HUES48 (cell line): Measurements from ENCODE around the gene WDPCP.
"Not testable (repeated sequence)": the region's sequence is repeated elsewhere in the genome, so short reads cannot be mapped to it uniquely, and the experiment has no call there.

ENCODE experiments used
- H3K27ac ChIP-seq: one replicate; pipeline ENCODE4 v1.7.0; 2013; ENCODE audit warnings: low read depth, low read length, inconsistent platforms
- H3K27me3 ChIP-seq: 2 replicates; pipeline ENCODE4 v1.6.1; 2013; ENCODE audit warnings: mild to moderate bottlenecking, low read length; ENCODE audit not compliant: control insufficient read depth, insufficient read depth
- H3K36me3 ChIP-seq: 2 replicates; pipeline ENCODE4 v1.6.1; 2013; ENCODE audit warnings: low read length; ENCODE audit not compliant: control insufficient read depth, insufficient read depth
- H3K4me1 ChIP-seq: 2 replicates; pipeline ENCODE4 v1.6.1; 2013; ENCODE audit warnings: mild to moderate bottlenecking, low read length; ENCODE audit not compliant: control insufficient read depth, insufficient read depth
- H3K4me3 ChIP-seq: 2 replicates; pipeline ENCODE4 v1.5.1; 2013; ENCODE audit warnings: mild to moderate bottlenecking, low read depth, low read length
- H3K9ac ChIP-seq: 2 replicates; pipeline ENCODE4 v1.6.1; 2013; ENCODE audit warnings: mild to moderate bottlenecking, low read depth, low read length, moderate library complexity
- H3K9me3 ChIP-seq: 2 replicates; pipeline ENCODE4 v1.6.1; 2013; ENCODE audit warnings: low read length; ENCODE audit not compliant: control insufficient read depth, insufficient read depth

WDPCP gene

DNA sequence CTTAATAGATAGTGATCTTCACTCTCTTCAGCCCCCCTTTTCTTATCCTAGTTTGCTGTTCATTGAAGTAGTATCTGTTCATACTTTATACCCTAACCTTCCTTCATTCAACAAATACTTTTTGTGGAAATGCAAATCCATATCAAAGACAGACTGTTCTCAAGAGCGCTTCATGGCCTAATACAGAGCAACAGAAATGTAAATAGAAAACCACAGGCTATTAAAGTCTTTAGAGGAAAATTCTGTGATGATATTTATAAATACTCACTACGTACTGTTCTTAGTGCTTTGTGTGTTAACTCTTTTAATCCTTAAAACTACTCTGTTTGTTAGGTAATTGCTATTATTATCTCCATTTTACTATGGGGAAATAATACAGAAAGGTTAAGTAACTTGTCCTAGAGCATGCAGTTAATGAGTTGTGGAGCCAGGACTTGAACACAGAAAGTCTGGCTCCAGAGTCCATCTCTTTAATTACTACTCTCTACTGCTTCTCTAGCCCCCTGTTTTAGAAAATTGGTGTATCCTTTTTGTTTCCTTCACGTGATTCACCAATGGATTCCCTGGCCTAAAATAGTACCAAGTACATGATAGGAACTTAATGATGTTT is 3.4 kb upstream of the WDPCP start:
- Histone ChIP-seq H3K27ac (no peak overlapping the region), H3K4me3 (no peak overlapping the region), H3K27me3 (no peaks in the 10 kb centered on the region), H3K9me3 (no peaks in the 10 kb centered on the region), H3K4me1 (peaks cover 24% of the 10 kb centered on the region), H3K9ac (no peak overlapping the region), H3K36me3 (peaks cover 63% of the 10 kb centered on the region)

DNA sequence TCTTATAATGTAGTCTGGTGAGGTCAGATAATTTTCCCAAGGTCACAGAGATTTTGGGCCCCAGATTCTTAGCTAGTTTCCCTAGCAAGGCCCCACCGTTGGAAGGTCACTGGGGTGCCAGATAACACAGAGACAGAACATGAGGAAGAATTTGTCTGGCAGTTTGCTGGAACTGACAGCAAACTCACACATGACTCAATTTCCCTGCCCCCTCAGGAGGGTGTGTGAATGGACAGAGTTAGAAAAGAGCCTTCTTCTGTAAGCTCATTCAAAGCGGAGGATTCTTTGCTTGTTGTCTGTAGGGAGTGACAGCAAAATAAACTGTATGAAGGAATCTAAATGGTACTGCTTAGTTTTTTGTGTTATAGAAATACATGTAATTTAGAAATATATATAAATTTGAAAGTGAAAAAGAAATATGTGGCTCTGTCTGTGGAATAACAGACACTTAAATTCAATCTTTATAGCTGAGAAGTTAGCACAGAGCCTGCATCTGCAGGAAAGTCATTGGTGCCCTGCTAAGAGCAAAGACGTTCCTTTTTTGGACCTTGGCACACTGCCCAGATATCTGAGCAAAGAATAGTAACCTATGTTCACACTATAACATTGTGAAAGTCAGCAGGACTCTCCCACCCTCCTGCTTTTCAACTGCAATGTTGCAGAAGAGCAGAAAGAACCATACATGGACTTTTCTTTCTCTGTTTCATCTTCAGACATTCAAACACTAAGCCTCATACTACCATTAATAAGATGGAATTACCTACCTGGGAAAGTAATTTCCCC is 2.5 kb upstream of the WDPCP start:
- Histone ChIP-seq H3K9ac (no peak overlapping the region; the same call in 1 of the 2 replicates), H3K27ac (no peak overlapping the region), H3K4me3 (peak overlapping the region; percentile 91), H3K36me3 (peaks cover 55% of the 10 kb centered on the region), H3K4me1 (peaks cover 29% of the 10 kb centered on the region), H3K27me3 (no peaks in the 10 kb centered on the region), H3K9me3 (no peaks in the 10 kb centered on the region)

DNA sequence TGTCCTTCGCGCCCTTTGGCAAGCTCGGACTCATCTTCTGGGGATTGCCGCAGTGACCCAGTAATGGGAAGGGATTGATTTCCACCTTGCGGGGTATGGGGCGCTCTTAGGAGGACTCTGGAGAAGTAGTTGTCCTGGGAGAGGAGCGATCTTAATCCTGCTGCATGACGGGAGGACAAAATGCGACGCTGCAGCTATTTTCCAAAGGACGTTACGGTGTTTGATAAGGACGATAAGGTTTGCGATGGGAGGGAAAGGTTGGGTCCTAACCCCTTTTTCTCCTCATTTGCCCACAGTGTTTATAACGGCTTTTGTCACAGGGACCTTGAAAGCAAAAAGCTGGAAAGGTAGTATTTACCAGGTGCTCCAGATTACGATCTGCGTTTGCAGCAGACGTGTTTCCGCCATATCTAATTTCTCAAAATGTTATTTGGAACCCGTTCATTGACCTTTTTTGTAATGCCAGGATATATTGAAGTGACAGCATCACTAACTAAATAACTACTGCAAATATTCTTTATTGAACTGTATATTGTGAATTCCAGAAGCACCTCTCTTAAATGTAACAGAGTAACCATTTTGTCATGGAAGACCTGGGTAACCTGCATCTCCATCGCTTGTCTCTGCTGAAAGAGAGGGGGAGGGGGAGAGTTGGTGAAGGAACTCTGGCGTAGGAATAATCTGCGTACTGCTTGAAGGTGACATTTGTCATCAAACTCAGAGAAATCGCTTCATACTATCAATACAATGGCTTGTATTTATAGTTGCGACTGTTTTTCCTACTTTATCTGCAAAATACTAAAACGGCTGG is 1.1 kb upstream of the WDPCP start:
- H3K36me3 ChIP-seq, result peaks cover 40% of the 10 kb centered on the region

DNA sequence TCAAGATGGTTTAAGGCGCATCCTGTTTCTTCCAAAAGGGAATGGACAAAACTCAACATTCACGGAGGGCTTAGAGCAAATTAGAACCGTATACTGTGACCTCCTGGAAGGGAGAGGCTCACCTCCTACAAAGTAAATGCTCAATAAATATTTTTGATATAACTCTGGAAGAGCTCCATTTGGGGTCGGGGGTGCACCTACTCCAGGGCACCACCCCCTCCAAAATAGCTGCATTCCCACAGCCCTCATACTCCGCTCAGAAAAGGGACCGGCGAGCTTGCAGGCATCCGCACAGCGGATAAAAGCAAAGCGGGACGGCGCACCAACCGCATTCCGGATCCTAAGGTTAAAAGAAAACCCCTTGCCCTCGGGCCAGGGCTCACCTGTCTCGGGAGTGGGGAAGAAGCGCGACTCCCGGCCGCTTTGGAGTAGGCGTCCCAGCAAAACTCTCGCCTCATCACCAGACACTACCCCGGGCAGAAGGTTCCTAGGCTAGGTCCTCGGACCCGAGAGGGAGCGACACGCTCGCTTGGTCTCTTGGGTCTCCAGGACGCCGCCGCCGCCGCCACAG is 378 bp downstream of the WDPCP start:
- Histone ChIP-seq H3K4me1 (peaks cover 29% of the 10 kb centered on the region), H3K9me3 (no peaks in the 10 kb centered on the region), H3K4me3 (peak overlapping the region; percentile 91), H3K9ac (peak overlapping the region; percentile 72), H3K36me3 (peaks cover 27% of the 10 kb centered on the region), H3K27ac (peak overlapping the region; percentile 90), H3K27me3 (no peaks in the 10 kb centered on the region)

More for the DNA sequence above, 1.1 kb upstream of the WDPCP start:
- H3K4me1 ChIP-seq, result peaks cover 29% of the 10 kb centered on the region
- H3K27me3 ChIP-seq, result no peaks in the 10 kb centered on the region
- H3K27ac ChIP-seq, result peak overlapping the region; percentile 94
- peak overlapping the region; percentile 91 for H3K4me3 ChIP-seq
- H3K9me3 ChIP-seq, result no peaks in the 10 kb centered on the region
- peak overlapping the region; percentile 83 for H3K9ac ChIP-seq

DNA sequence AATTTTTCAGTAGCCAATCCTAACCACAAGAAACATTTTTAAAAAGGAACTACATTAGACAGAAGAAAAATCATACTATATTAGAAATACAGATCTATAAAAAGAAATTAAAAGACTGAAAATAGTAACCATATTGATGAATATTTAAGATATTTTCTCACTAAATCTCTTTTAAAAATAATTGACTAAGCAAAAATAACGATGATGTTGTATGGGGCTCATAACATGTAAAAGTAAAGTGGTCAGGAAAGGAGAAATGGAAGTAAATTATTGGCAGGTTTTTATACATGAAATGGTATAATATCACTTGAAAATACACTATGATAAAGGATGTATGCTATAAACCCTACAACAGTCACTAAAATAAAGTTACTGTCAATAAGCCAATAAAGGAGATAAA is 5.4 kb downstream of the WDPCP start:
- Histone ChIP-seq H3K36me3 (no peaks in the 10 kb centered on the region), H3K9ac (no peak overlapping the region), H3K4me3 (no peak overlapping the region), H3K4me1 (peaks cover 18% of the 10 kb centered on the region), H3K27me3 (no peaks in the 10 kb centered on the region), H3K9me3 (no peaks in the 10 kb centered on the region), H3K27ac (no peak overlapping the region)

DNA sequence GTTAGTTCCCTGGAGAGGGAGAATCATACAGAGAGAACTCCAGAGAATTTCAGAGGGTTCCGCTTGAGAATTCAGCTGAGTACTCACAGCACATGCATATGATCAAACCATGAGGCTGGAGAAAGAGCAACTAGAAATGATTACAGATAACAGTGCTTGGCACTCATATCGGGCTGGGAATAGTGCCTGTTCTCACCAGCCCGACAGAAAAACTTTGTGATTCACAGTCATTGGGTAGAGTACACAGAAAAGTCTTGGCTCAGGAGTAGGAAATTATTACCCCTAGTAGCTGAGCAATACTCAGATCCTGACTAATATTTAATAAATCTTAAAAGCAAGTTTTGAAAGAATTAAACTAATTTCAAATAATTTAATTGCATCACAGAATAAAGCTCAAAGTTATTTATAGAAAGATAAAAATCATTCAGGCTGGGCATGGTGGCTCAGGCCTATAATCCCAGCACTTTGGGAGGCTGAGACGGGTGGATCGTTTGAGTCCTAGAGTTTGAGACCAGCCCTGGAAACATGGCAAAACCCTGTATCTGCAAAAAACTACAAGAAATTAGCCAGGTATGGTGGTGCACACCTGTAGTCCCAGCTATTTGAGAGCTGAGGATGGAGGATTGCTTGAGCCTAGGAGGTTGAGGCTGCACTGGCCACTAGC is 6.8 kb downstream of the WDPCP start:
- H3K27me3 ChIP-seq, result no peaks in the 10 kb centered on the region
- no peaks in the 10 kb centered on the region for H3K9me3 ChIP-seq
- H3K4me1 ChIP-seq, result peaks cover 15% of the 10 kb centered on the region
- H3K27ac ChIP-seq, result no peak overlapping the region
- no peak overlapping the region for H3K9ac ChIP-seq
- H3K4me3 ChIP-seq, result no peak overlapping the region
- no peaks in the 10 kb centered on the region for H3K36me3 ChIP-seq

DNA sequence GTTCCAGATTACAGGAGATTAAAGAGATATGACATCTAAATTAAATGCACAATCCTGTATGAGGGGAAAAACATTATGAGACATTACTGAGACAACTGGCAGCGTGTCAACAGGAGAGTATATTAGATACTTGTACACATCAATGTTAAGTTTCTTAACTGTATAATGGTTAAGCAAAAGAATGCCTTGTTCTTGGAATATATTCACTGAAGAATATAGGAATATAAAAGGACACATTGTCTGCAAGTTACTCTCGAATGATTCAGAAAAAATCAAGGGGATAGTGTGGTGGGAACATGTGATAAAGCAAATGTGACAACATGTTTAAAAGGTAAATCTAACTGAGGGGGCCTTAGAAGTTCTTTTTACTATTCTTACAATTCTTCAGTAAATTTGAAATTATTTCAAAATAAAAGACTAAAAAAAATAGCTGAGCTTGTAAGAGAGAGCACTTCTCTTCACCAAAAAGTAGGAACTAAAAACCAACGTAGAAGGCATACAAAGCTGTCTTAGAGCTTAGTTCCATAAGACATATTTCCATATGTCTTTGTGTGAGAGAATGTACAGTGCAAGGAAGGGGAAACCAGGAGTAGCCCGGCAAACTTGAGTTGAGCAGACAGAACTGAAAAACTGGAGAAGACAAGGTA is 7.5 kb downstream of the WDPCP start:
- H3K4me1 ChIP-seq, result peaks cover 13% of the 10 kb centered on the region
- H3K27me3 ChIP-seq, result no peaks in the 10 kb centered on the region
- no peak overlapping the region for H3K9ac ChIP-seq
- H3K36me3 ChIP-seq, result no peaks in the 10 kb centered on the region
- no peak overlapping the region for H3K27ac ChIP-seq
- H3K4me3 ChIP-seq, result no peak overlapping the region
- H3K9me3 ChIP-seq, result no peaks in the 10 kb centered on the region

DNA sequence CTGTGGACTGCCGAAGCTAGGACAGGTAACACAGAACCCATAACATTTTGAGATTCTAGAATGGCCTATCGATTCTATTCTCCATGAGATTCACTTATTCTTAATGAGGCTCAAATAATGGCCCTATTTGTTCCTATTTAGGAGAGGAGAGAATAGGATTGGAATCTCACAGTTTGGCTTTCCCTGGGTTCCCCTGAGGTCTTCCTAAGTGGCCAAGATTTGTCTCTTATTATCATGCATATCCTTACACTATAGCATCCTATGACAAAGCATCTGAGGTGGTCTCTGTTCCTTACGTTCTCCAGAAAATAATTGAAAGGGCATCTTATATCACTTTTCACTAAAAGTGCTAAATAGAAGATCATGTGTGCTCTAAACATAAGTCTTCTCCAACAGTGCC is 9.5 kb downstream of the WDPCP start:
- Histone ChIP-seq H3K9ac (no peak overlapping the region), H3K4me3 (no peak overlapping the region), H3K36me3 (no peaks in the 10 kb centered on the region), H3K9me3 (no peaks in the 10 kb centered on the region), H3K27ac (peak overlapping the region; percentile 54), H3K27me3 (no peaks in the 10 kb centered on the region), H3K4me1 (peaks cover 22% of the 10 kb centered on the region)

DNA sequence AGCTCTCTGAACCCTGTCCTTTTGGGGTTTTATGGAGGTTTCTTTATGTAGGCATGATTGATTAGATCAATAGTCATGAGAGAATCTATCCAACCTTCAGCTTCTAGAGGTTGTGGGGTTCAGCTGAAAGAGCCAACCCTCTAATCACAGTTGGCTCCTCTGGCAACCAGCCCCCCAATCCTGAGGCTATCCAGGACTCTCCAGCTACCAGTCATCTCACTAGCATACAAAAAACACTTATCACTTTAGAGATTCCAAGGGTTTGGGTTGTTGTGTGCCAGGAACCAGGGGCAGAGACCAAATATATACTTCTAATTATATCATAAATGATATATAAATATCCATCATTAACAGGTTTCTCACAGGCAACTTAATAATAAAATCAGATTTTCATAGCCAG is 11.7 kb downstream of the WDPCP start:
- Histone ChIP-seq H3K9me3 (no peaks in the 10 kb centered on the region), H3K4me3 (no peak overlapping the region), H3K27ac (no peak overlapping the region), H3K9ac (no peak overlapping the region), H3K4me1 (peaks cover 22% of the 10 kb centered on the region), H3K27me3 (no peaks in the 10 kb centered on the region), H3K36me3 (no peaks in the 10 kb centered on the region)

DNA sequence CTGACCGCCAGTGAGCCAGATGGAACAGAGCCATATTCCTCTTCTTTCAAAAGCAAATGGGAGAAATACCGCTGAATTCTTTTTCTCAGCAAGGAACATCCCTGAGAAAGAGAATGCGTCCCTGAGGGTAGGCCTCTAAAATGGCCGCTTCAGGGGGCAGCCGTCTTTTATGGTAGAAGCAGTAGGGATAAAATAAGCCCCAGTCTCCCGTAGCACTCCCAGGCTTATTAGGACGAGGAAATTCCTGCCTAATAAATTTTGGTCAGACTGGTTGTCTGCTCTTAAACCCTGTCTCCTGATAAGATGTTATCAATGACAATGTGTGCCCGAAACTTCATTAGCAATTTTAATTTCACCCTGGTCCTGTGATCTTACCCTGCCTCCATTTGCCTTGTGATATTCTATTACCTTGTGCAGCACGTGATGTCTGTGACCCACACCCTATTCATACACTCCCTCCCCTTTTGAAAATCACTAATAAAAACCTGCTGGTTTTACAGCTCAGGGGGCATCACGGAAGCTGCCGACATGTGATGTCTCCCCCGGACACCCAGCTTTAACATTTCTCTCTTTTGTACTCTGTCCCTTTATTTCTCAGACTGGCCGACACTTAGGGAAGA is 14.4 kb downstream of the WDPCP start:
- H3K27ac ChIP-seq, result peak overlapping the region; percentile 92
- peaks cover 15% of the 10 kb centered on the region for H3K4me1 ChIP-seq
- H3K27me3 ChIP-seq, H3K36me3 ChIP-seq, H3K9me3 ChIP-seq, H3K4me3 ChIP-seq, H3K9ac ChIP-seq: not testable (repeated sequence)
